DND-41 (cell line): ENCODE results near the gene APC.

ENCODE experiments used
- ATAC-seq: fragments of 200-7000 bp; cut with Tn5 transposase; 3 replicates; pipeline ENCODE4 v1.9.1; 2021; ENCODE audit warnings: low read depth; ENCODE audit not compliant: insufficient read depth
- DNase-seq: peaks from one replicate; pipeline ENCODE4 v3.0.0-alpha.2; 2020
- H2AFZ ChIP-seq: 2 replicates; pipeline ENCODE4 v1.6.0; 2012; ENCODE audit warnings: low read depth, low read length
- H3K27ac ChIP-seq: 2 replicates; pipeline ENCODE4 v1.5.1; 2012; ENCODE audit warnings: low read length, inconsistent platforms
- H3K27me3 ChIP-seq: fragments of 200-600 bp; sonication (generic); 2 replicates; pipeline ENCODE4 v1.6.0; 2012; ENCODE audit warnings: low read length, mild to moderate bottlenecking, inconsistent platforms; ENCODE audit not compliant: insufficient read depth, poor library complexity
- H3K36me3 ChIP-seq: 2 replicates; pipeline ENCODE4 v1.5.1; 2012; ENCODE audit warnings: low read length, inconsistent platforms; ENCODE audit not compliant: insufficient read depth
- H3K4me1 ChIP-seq: 2 replicates; pipeline ENCODE4 v1.5.1; 2012; ENCODE audit warnings: mild to moderate bottlenecking, low read length; ENCODE audit not compliant: insufficient read depth
- H3K4me2 ChIP-seq: 2 replicates; pipeline ENCODE4 v1.6.0; 2012; ENCODE audit warnings: mild to moderate bottlenecking, moderate library complexity, low read length, inconsistent platforms; ENCODE audit not compliant: insufficient read depth
- H3K4me3 ChIP-seq, 2 experiments: fragments of 200-600 bp in 1 of 2; shearing (Covaris generic) in 1 of 2; 2 replicates each; pipeline ENCODE4 v1.5.1; 2012 to 2016; ENCODE audit warnings: inconsistent platforms in 2 of 2, low read length in 2 of 2, mild to moderate bottlenecking in 2 of 2, low read depth in 1 of 2, moderate library complexity in 1 of 2
- H3K79me2 ChIP-seq: 2 replicates; pipeline ENCODE4 v1.6.0; 2012; ENCODE audit warnings: low read length, inconsistent platforms; ENCODE audit not compliant: insufficient read depth
- H3K9ac ChIP-seq: 2 replicates; pipeline ENCODE4 v1.6.0; 2012; ENCODE audit warnings: low read depth, mild to moderate bottlenecking, inconsistent platforms, low read length, moderate library complexity
- H3K9me3 ChIP-seq: 2 replicates; pipeline ENCODE4 v1.5.1; 2012; ENCODE audit warnings: low read length, moderate library complexity, mild to moderate bottlenecking, inconsistent platforms; ENCODE audit not compliant: insufficient read depth, severe bottlenecking
- H4K20me1 ChIP-seq: 2 replicates; pipeline ENCODE4 v1.6.0; 2012; ENCODE audit warnings: low read length; ENCODE audit not compliant: insufficient read depth
- CTCF ChIP-seq: IDR thresholded peaks from 2 replicates; pipeline ENCODE4 v1.5.1; 2012; ENCODE audit warnings: borderline replicate concordance, low read length, moderate library complexity, mild to moderate bottlenecking; ENCODE audit not compliant: poor library complexity, severe bottlenecking; ENCODE audit errors: extremely low read depth
- EZH2 ChIP-seq: IDR thresholded peaks from 3 replicates; pipeline ENCODE4 v1.6.1; 2012; ENCODE audit warnings: borderline replicate concordance, low read depth, mild to moderate bottlenecking, moderate library complexity, low read length, inconsistent platforms; ENCODE audit not compliant: severe bottlenecking

Gene APC

GRCh38 chr5:112717506-112718082 lies 20.1 kb upstream of the APC start:
- Histone ChIP-seq H3K4me1 (no peaks in the 10 kb centered on the region), H3K79me2 (peaks cover 75% of the 10 kb centered on the region), H4K20me1 (peaks cover 5% of the 10 kb centered on the region; the same call in 1 of the 2 replicates), H3K9ac (no peak overlapping the region), H3K4me2 (no peak overlapping the region), H3K36me3 (no peaks in the 10 kb centered on the region), H3K9me3 (no peaks in the 10 kb centered on the region), H3K4me3 (no peak overlapping the region), H2AFZ (no peak overlapping the region), H3K27me3 (no peaks in the 10 kb centered on the region), H3K27ac (no peak overlapping the region)
- no peak for TF ChIP-seq CTCF
- TF ChIP-seq EZH2 = no peak
- ATAC-seq (no peak), DNase-seq (no peak)

GRCh38 chr5:112718344-112718743 lies 19.3 kb upstream of the APC start:
- Histone ChIP-seq H3K79me2 (peaks cover 74% of the 10 kb centered on the region), H3K4me2 (no peak overlapping the region), H2AFZ (no peak overlapping the region), H3K4me1 (no peaks in the 10 kb centered on the region), H3K27me3 (no peaks in the 10 kb centered on the region), H3K4me3 (no peak overlapping the region), H4K20me1 (peaks cover 3% of the 10 kb centered on the region; the same call in 1 of the 2 replicates), H3K27ac (no peak overlapping the region), H3K36me3 (no peaks in the 10 kb centered on the region), H3K9ac (no peak overlapping the region), H3K9me3 (no peaks in the 10 kb centered on the region)
- no peak for ATAC-seq
- TF ChIP-seq CTCF (no peak), EZH2 (no peak)
- DNase-seq = no peak

- Histone ChIP-seq H3K9ac (no peak overlapping the region), H3K79me2 (peaks cover 69% of the 10 kb centered on the region), H3K4me2 (no peak overlapping the region), H3K27me3 (no peaks in the 10 kb centered on the region), H3K4me3 (no peak overlapping the region), H3K4me1 (no peaks in the 10 kb centered on the region), H3K9me3 (no peaks in the 10 kb centered on the region), H3K36me3 (no peaks in the 10 kb centered on the region), H2AFZ (no peak overlapping the region), H3K27ac (no peak overlapping the region), H4K20me1 (peaks cover 3% of the 10 kb centered on the region; the same call in 1 of the 2 replicates)
- TF ChIP-seq CTCF = no peak
- TF ChIP-seq EZH2 = no peak
- no peak for DNase-seq
- ATAC-seq = no peak
Measured at GRCh38 chr5:112720576-112720975, 17.1 kb upstream of the APC start.

- TF ChIP-seq EZH2 (no peak), CTCF (no peak)
- Histone ChIP-seq H3K4me3 (no peak overlapping the region), H3K4me2 (no peak overlapping the region), H2AFZ (no peak overlapping the region), H3K79me2 (peaks cover 55% of the 10 kb centered on the region), H3K9me3 (no peaks in the 10 kb centered on the region), H3K4me1 (no peaks in the 10 kb centered on the region), H3K36me3 (no peaks in the 10 kb centered on the region), H3K9ac (no peak overlapping the region), H3K27me3 (no peaks in the 10 kb centered on the region), H3K27ac (no peak overlapping the region), H4K20me1 (peaks cover 5% of the 10 kb centered on the region; the same call in 1 of the 2 replicates)
- no peak for ATAC-seq
- DNase-seq = no peak
Measured at GRCh38 chr5:112724901-112725300, 12.8 kb upstream of the APC start.
